Choroid plexus epithelial cell (primary cell): ENCODE data around the gene GLRX.

ENCODE experiments used
- DNase-seq: peaks from one replicate; pipeline ENCODE4 v3.0.0-alpha.2; 2010; ENCODE audit warnings: low read depth
- H3K4me3 ChIP-seq: 2 replicates; pipeline ENCODE4 v1.5.1; 2011; ENCODE audit warnings: low read depth, mild to moderate bottlenecking, control low read depth, low read length, moderate library complexity
- CTCF ChIP-seq: conservative IDR thresholded peaks from 2 replicates; pipeline ENCODE4 v1.5.1; 2011; ENCODE audit warnings: low read depth, mild to moderate bottlenecking, control low read depth, inconsistent platforms, low read length, moderate library complexity

The GLRX gene

DNA sequence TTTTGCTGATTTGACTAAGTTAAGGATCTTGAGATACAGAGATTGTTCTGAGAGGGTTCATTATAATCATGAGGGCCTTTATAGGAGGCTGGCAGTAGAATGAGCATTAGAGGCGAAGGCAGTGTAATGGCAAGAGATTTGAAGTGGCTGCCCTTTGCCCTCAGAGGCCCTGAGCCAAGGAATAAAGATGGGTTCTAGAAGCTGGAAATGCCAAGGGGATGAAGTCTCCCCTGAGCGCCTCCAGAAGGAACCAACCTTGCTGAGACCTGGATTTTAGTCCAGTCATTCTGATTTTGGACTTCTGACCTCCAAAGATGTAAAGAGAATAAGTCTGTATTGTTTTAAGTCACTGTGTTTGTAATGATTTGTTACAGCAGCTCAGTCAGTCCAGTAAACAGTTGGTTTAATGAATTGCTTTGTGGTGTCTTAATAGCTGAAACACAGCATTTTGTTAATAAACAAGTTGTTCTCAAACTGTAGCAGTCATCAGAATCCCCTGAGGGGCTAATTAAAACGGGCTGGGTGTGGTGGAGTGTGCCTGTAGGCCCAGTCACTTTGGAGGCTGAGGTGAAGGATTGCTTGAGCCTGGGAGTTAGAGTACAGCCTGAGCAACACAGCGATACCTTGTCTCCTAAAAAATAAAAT lies 23.2 kb downstream of the GLRX start:
- no peak for TF ChIP-seq CTCF
- DNase-seq, result no peak
- H3K4me3 ChIP-seq, result no peak overlapping the region

DNA sequence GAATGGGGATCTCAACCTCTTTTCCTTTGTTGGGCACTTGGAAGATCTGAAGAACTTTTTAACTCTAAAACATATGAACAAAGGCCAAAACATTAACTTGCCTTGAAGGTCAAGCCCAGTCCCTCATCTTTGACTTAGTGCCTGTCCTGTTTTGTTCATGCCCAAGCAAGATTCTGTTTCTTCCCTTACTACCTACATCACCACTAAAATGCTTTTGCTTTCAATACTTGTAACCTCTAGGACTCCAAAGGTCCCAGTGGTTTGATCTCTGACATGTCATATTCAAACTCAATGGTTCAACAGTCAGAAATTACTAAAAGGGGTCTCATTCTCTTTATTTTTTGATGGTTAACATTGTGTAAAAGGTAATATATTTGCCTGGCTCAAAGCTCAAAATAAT lies 24.0 kb downstream of the GLRX start:
- TF ChIP-seq CTCF, result no peak
- DNase-seq, result no peak
- no peak overlapping the region for H3K4me3 ChIP-seq

DNA sequence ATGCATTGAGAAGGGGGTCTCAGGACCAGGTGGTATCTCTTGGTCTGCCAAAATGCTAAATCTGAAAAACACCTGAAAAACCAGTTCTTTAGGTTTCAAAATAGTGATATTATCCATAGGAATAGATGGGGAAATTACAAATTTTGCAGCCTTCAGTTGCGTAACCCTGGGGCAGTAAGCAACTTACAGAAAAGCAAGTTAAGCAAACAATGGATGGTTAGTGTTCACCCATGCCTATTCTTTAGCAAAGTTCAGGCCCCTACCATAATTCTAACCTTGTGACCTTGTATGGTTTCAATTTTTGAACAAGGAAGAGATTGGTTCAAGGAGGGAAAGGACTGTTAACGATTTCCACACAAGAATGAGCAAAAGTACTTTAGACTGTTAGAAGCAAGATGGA lies 24.5 kb downstream of the GLRX start:
- DNase-seq, result peak; percentile 13
- H3K4me3 ChIP-seq, result no peak overlapping the region
- TF ChIP-seq CTCF, result no peak

DNA sequence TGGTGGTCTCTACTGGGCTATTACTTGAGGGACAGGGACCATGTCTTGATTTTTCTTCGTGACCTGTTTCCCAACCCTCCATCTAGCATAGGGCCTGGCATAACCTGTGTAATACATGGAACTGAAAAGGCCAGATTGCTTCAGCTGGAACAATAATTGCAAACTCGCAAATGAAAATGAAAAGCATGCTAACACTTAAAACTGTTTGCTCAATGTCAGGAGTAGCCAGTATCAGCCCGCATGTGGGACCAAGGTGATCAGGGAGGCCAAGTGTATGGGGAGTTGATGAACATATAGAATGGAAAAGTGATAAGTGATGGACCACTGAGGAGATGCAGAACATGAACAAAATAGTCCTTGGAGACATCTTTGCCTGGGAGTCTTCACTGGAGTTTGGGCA lies 25.2 kb downstream of the GLRX start:
- no peak for TF ChIP-seq CTCF
- H3K4me3 ChIP-seq, result no peak overlapping the region
- no peak for DNase-seq

DNA sequence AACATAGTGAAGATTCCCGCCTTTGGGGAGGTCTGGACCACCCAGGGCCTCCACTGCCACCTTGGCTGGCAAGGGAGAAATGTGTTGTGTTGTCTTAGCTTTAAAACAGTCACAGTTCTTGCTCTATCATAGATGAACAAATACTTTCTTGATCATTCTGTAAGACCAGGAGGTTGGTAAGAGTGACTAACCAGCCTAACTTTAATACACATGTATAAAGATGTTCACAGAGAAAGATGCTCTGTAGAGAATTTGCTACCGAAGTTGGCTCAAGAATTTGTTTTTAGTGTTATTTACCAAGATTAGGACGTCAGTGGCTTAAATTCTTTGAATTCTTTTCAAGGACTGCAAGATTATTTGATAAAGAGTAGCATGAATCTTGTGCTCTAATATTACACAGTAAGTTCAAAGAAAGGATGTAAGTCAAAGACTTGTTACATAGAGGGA lies 28.4 kb downstream of the GLRX start:
- H3K4me3 ChIP-seq, result no peak overlapping the region
- DNase-seq, result peak; percentile 79
- no peak for TF ChIP-seq CTCF

GRCh38 chr5:95791751-95792150 lies 30.8 kb downstream of the GLRX start:
- no peak for TF ChIP-seq CTCF
- DNase-seq, result no peak
- no peak overlapping the region for H3K4me3 ChIP-seq

DNA sequence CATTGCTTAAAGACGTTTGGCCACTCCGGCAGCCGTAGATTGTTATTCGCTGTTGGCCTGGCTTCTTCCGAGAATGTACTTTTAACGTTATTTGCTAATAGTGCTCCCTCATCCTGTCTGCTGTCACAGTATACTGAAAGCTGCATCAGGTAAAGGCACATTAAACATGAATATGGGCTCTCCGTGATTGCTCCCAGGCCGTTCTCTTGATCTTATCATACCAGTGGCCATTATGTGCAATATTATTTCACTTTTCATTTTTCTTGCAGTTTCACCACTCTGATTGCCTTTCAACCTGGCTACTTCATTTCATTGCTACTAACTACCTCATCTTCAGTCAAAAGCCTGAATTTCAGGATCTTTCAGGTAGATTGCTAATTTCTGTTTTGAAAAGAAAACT lies 34.0 kb downstream of the GLRX start:
- no peak overlapping the region for H3K4me3 ChIP-seq
- TF ChIP-seq CTCF, result no peak
- no peak for DNase-seq
